Smooth muscle cell (in vitro differentiated cells): ENCODE measurements around the gene ATIC. TPM values are rescaled to one million over a fixed set of nuclear protein-coding genes. Genes with fewer than 3 reads are reported as not detected.

ENCODE experiments used
- DNase-seq: peaks from one replicate; lab custom pipeline; 2025; ENCODE audit not compliant: unreplicated experiment; lab: John Stamatoyannopoulos, UW
- H2AFZ ChIP-seq: fragments of 200-600 bp; sonication (generic); 2 replicates; pipeline ENCODE4 v1.6.0; 2016; ENCODE audit warnings: antibody characterized with exemption, low read depth, mild to moderate bottlenecking
- H3F3A ChIP-seq: fragments of 200-600 bp; sonication (generic); 2 replicates; pipeline ENCODE4 v1.6.0; 2017; ENCODE audit warnings: antibody characterized with exemption, low read depth
- H3K27ac ChIP-seq: fragments of 200-600 bp; sonication (generic); 2 replicates; pipeline ENCODE4 v1.5.1; 2016; ENCODE audit warnings: low read depth, mild to moderate bottlenecking
- H3K27me3 ChIP-seq: fragments of 200-600 bp; sonication (generic); 2 replicates; pipeline ENCODE4 v1.6.1; 2016; ENCODE audit warnings: low read depth, mild to moderate bottlenecking
- H3K36me3 ChIP-seq: fragments of 200-600 bp; sonication (generic); 2 replicates; pipeline ENCODE4 v1.5.1; 2016; ENCODE audit warnings: low read depth
- H3K4me1 ChIP-seq: fragments of 200-600 bp; sonication (generic); 2 replicates; pipeline ENCODE4 v1.5.1; 2016; ENCODE audit warnings: low read depth
- H3K4me2 ChIP-seq: fragments of 200-600 bp; sonication (generic); 2 replicates; pipeline ENCODE4 v1.6.0; 2016; ENCODE audit warnings: mild to moderate bottlenecking
- H3K4me3 ChIP-seq: fragments of 200-600 bp; sonication (generic); 2 replicates; pipeline ENCODE4 v1.5.1; 2016; ENCODE audit warnings: mild to moderate bottlenecking
- H3K79me2 ChIP-seq: fragments of 200-600 bp; sonication (generic); 2 replicates; pipeline ENCODE4 v1.6.0; 2016; ENCODE audit warnings: low read depth, mild to moderate bottlenecking
- H3K9ac ChIP-seq: fragments of 200-600 bp; sonication (generic); 2 replicates; pipeline ENCODE4 v1.6.0; 2016; ENCODE audit warnings: low read depth
- H3K9me3 ChIP-seq: fragments of 200-600 bp; sonication (generic); replicated peaks from 2 replicates; pipeline ENCODE4 v1.5.1; 2016; ENCODE audit warnings: low read depth
- H4K20me1 ChIP-seq: fragments of 200-600 bp; sonication (generic); 2 replicates; pipeline ENCODE4 v1.6.0; 2016; ENCODE audit warnings: low read depth
- WGBS: methylation state at CpG from one replicate; pipeline ENCODE4 v1.1.7; 2016; ENCODE audit warnings: low lambda C conversion rate; 5-methylcytosine and 5-hydroxymethylcytosine counted together
- polyA plus RNA-seq: library from polyadenylated mRNA; unstranded; fragments of >200 nt; fragmentation: Nextera tagmentation; extraction: Ambion mirVana; gene quantifications from 2 replicates; pipeline ENCODE4 v1.2.1, GENCODE V29; 2016
- total RNA-seq: library from RNA; depleted of rRNA; stranded (reverse); fragments of >200 nt; gene quantifications from 2 replicates; pipeline ENCODE4 v1.2.3, GENCODE V29; 2014
- TF ChIP-seq, protein P1 (sequence below): fragments of 200-600 bp; sonication (generic); IDR thresholded peaks from 2 replicates; pipeline ENCODE4 v1.5.1; 2017; ENCODE audit warnings: borderline replicate concordance, mild to moderate bottlenecking, antibody characterized with exemption; ENCODE audit not compliant: insufficient read depth, poor library complexity, severe bottlenecking

ATIC gene
- total and polyA plus RNA-seq, 2 experiments from 2014 or later, result 28.3 to 67.7 TPM

- Histone ChIP-seq H3K4me1 (no peaks in the 10 kb centered on the region), H3K27me3 (no peaks in the 10 kb centered on the region), H4K20me1 (peaks cover 87% of the 10 kb centered on the region), H3F3A (peaks cover 72% of the 10 kb centered on the region), H2AFZ (no peak overlapping the region), H3K4me3 (no peak overlapping the region), H3K9ac (no peak overlapping the region), H3K4me2 (no peak overlapping the region), H3K27ac (peak overlapping the region; percentile 84), H3K9me3 (no peaks in the 10 kb centered on the region), H3K36me3 (peaks cover 51% of the 10 kb centered on the region), H3K79me2 (no peaks in the 10 kb centered on the region)
- TF ChIP-seq, protein P1, sequence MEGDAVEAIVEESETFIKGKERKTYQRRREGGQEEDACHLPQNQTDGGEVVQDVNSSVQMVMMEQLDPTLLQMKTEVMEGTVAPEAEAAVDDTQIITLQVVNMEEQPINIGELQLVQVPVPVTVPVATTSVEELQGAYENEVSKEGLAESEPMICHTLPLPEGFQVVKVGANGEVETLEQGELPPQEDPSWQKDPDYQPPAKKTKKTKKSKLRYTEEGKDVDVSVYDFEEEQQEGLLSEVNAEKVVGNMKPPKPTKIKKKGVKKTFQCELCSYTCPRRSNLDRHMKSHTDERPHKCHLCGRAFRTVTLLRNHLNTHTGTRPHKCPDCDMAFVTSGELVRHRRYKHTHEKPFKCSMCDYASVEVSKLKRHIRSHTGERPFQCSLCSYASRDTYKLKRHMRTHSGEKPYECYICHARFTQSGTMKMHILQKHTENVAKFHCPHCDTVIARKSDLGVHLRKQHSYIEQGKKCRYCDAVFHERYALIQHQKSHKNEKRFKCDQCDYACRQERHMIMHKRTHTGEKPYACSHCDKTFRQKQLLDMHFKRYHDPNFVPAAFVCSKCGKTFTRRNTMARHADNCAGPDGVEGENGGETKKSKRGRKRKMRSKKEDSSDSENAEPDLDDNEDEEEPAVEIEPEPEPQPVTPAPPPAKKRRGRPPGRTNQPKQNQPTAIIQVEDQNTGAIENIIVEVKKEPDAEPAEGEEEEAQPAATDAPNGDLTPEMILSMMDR, result no peak
- 97% methylated on average over 2 of the region's 2 CpGs for WGBS
- no peak for DNase-seq
Measured at GRCh38 chr2:215360596-215360995, 48.7 kb downstream of the ATIC start.

GRCh38 chr2:215361211-215361875, 49.5 kb downstream of the ATIC start:
- Histone ChIP-seq H3K27ac (peak overlapping the region; percentile 84), H3K36me3 (peaks cover 55% of the 10 kb centered on the region), H3F3A (peaks cover 77% of the 10 kb centered on the region), H3K4me1 (no peaks in the 10 kb centered on the region), H2AFZ (no peak overlapping the region), H3K9ac (no peak overlapping the region), H3K9me3 (no peaks in the 10 kb centered on the region), H3K27me3 (no peaks in the 10 kb centered on the region), H3K4me2 (no peak overlapping the region), H3K79me2 (no peaks in the 10 kb centered on the region), H3K4me3 (no peak overlapping the region), H4K20me1 (peaks cover 95% of the 10 kb centered on the region)
- TF ChIP-seq, protein P1, result no peak
- DNase-seq, result no peak
- WGBS, result 87% methylated on average over 4 of the region's 4 CpGs

GRCh38 chr2:215361876-215362561, 50.2 kb downstream of the ATIC start:
- H3K9ac ChIP-seq, result no peak overlapping the region

More at GRCh38 chr2:215361876-215362561, 50.2 kb downstream of the ATIC start:
- no peak overlapping the region for H2AFZ ChIP-seq
- no peaks in the 10 kb centered on the region for H3K27me3 ChIP-seq
- H3K4me1 ChIP-seq, result no peaks in the 10 kb centered on the region
- 93% methylated on average over 6 of the region's 6 CpGs for WGBS
- TF ChIP-seq, protein P1, result no peak
- peaks cover 99% of the 10 kb centered on the region for H4K20me1 ChIP-seq
- peaks cover 61% of the 10 kb centered on the region for H3K36me3 ChIP-seq
- H3K4me3 ChIP-seq, result no peak overlapping the region
- H3K9me3 ChIP-seq, result no peaks in the 10 kb centered on the region
- H3K4me2 ChIP-seq, result no peak overlapping the region
- DNase-seq, result no peak
- H3F3A ChIP-seq, result peaks cover 77% of the 10 kb centered on the region
- no peaks in the 10 kb centered on the region for H3K79me2 ChIP-seq
- H3K27ac ChIP-seq, result peak overlapping the region; percentile 84
